Loucy (cell line): Measurements from ENCODE around the gene KYNU.

Experiments used
- EZH2phosphoT487 ChIP-seq: fragments of 200-600 bp; IDR thresholded peaks from 2 replicates; pipeline ENCODE4 v1.6.1; 2018; ENCODE audit warnings: antibody characterized with exemption, mild to moderate bottlenecking, moderate library complexity, borderline replicate concordance
- TF ChIP-seq, protein P1 (sequence below): fragments of 200-600 bp; sonication (generic); conservative IDR thresholded peaks from 2 replicates; pipeline ENCODE4 v1.5.1; 2014; ENCODE audit warnings: mild to moderate bottlenecking, antibody characterized with exemption, low read length

DNA sequence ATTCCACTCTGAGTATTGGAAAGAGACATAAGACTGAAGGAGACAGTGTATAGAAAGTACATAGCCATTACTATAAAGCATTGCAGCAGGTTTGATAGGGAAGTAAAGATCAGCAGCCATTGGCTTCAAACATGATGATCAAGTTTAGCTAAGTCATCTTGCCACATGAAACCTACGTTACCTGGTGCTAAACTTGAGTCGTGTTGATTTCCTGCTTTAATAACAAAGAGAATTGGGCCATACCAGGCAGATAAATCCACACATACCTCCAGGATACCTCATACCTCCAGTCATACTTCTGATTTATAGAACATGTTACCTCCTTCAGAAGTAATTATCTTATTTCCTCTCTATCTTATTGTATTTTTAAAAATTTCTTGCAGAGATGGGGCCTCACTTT, 10.3 kb upstream of the KYNU start:
- TF ChIP-seq, protein P1, sequence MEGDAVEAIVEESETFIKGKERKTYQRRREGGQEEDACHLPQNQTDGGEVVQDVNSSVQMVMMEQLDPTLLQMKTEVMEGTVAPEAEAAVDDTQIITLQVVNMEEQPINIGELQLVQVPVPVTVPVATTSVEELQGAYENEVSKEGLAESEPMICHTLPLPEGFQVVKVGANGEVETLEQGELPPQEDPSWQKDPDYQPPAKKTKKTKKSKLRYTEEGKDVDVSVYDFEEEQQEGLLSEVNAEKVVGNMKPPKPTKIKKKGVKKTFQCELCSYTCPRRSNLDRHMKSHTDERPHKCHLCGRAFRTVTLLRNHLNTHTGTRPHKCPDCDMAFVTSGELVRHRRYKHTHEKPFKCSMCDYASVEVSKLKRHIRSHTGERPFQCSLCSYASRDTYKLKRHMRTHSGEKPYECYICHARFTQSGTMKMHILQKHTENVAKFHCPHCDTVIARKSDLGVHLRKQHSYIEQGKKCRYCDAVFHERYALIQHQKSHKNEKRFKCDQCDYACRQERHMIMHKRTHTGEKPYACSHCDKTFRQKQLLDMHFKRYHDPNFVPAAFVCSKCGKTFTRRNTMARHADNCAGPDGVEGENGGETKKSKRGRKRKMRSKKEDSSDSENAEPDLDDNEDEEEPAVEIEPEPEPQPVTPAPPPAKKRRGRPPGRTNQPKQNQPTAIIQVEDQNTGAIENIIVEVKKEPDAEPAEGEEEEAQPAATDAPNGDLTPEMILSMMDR = no peak
- TF ChIP-seq EZH2phosphoT487 = no peak
